GM21619 (cell line): ENCODE results near the gene COX7A1.
"Not testable (repeated sequence)": the region's sequence is repeated elsewhere in the genome, so short reads cannot be mapped to it uniquely, and the experiment has no call there.

Experiments used
- ATAC-seq: cut with Tn5 transposase; IDR thresholded peaks from one replicate; pipeline ENCODE4 v1.9.1; 2021; ENCODE audit not compliant: unreplicated experiment

The COX7A1 gene

GRCh38 chr19:36152352-36153091 is at the start of gene COX7A1:
TSS of gene COX7A1 (minus strand) at chr19:36152447. CDS start at chr19:36152407, 40 bp downstream.
- ATAC-seq: no peak

DNA sequence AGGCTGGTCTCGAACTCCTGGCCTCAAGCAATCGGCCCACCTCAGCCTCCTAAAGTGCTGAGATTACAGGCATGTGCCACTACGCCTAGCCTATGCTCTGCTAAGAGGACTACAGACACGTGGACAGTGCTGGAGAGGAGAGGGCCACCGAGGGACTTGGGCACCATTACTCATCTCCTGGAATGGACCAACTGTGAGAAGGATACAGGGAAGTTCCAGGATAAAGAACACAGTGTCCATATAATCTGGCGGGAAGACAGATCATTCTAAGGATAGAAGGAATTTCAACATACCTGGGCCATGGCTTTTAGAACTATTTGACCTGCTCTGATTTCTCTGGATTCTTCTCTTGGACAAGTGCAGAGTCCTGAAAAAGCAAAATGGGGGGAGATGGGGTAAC is 49.4 kb upstream of the COX7A1 start:
- no peak for ATAC-seq

GRCh38 chr19:36198119-36198518 is 45.9 kb upstream of the COX7A1 start:
- ATAC-seq: no peak

GRCh38 chr19:36196249-36196648 is 44.0 kb upstream of the COX7A1 start:
- no peak for ATAC-seq

GRCh38 chr19:36186722-36187121 is 34.5 kb upstream of the COX7A1 start:
- not testable (repeated sequence) for ATAC-seq

DNA sequence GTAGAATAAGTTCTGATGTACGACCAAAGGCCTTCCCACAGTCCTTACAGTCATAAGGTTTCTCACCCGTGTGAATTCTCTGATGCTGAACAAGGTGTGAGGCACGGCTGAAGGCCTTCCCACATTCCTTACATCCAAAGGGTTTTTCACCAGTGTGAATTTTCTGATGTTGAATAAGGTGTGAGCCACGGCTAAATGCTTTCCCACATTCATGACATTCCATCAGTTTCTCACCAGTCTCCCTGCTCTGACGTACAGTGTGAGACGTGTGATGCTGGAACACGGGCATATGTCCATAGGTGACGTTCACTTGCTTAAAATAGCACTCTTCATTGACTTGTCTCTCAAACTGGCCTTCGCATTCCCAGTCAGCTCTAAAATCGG is 31.0 kb upstream of the COX7A1 start:
- no peak for ATAC-seq

DNA sequence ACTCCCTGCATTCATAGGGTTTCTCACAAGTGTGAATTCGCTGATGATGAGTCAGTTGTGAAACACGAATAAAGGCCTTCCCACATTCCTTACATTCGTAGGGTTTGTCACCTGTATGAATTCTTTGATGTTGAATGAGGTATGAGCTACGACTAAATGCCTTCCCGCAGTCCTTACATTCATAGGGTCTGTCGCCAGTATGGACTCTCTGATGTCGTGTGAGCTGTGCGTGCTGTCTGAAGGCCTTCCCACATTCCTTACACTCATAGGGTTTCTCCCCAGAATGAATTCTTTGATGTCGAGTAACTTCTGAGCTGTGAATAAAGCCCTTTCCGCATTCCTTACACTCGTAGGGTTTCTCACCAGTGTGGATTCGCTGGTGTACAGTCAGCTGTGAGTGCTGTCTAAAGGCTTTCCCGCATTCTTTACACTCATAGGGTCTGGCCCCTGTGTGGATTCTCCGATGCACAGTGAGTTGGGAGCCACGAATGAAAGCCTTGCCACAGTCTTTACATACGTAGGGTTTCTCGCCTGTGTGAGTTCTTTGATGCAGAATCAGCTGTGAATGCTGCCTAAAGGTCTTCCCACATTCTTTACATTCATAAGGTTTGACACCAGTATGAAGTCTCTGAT is 30.5 kb upstream of the COX7A1 start:
- no peak for ATAC-seq

DNA sequence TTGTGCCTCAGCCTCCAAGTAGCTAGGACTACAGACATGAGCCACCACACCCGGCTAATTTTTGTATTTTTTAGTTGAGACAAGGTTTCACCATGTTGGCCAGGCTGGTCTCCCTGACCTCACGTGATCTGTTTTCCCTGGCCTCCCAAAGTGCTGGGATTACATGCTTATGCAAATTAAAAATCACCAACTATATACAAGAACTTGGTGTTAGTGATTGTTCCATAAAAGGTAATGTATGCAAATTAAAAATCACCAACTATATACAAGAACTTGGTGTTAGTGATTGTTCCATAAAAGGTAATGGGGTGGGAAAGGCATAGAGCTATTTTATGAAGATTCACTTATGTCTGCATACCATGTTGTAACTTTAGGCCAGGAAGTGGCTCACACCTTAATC is 26.8 kb upstream of the COX7A1 start:
- not testable (repeated sequence) for ATAC-seq

DNA sequence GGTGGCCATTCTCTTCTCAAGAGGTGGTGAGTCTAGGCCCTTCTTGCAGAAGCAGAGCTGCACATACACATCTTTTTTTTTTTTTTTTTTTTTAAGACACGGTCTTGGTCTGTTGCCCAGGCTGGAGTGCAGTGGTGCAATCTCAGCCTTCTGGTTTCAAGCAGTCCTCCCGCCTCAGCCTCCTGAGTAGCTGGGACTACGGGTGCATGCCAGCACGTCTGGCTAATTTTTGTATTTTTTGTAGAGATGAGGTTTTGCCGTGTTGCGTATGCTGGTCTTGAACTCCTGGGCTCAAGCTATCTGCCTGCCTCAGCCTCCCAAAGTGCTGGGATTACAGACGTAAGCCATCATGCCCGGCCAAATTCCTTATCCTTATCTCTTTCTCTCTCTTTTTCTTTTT is 21.6 kb upstream of the COX7A1 start:
- ATAC-seq: not testable (repeated sequence)

DNA sequence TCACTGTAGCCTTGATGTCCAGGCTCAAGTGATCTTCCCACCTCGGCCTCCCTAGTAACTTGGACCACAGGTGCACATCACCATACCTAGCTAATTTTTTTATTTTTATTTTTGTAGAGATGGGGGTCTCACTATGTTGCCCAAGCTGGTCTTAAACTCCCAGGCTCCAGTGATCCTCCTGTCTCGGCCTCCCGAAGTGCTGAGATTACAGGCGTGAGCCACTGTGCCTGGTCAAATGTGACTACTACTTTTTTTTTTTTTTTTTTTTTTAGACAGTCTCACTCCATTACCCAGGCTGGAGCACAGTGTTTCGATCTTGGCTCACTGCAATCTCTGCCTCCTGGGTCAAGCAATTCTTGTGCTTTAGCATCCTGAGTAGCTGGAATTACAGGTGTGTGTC is 20.6 kb upstream of the COX7A1 start:
- no peak for ATAC-seq

- no peak for ATAC-seq
Measured at GRCh38 chr19:36169084-36169760, 17.0 kb upstream of the COX7A1 start.

GRCh38 chr19:36163813-36164212 is 11.6 kb upstream of the COX7A1 start:
- ATAC-seq: no peak

GRCh38 chr19:36160821-36161596 is 8.8 kb upstream of the COX7A1 start:
- ATAC-seq: no peak

GRCh38 chr19:36153126-36153525 is 879 bp upstream of the COX7A1 start:
- ATAC-seq: no peak

DNA sequence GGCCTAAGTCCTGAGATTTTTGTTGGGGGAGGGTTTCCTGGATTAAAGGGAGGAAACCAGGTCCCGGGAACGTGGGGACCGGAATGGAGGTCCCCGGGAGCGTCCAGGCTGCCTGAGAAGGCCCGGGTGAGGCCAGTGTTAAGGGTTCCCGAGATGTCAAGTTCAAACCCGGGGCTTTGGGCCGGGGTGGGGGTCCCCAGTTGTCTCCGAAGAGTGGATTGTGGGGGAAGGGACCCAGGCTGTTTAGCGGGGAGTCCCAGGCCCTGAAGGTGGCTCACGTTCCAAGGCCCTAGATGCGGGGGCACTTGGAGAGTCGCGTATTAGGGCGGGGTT is 262 bp downstream of the COX7A1 start:
- ATAC-seq: no peak

- no peak for ATAC-seq
Measured at GRCh38 chr19:36151144-36152018, 866 bp downstream of the COX7A1 start.

DNA sequence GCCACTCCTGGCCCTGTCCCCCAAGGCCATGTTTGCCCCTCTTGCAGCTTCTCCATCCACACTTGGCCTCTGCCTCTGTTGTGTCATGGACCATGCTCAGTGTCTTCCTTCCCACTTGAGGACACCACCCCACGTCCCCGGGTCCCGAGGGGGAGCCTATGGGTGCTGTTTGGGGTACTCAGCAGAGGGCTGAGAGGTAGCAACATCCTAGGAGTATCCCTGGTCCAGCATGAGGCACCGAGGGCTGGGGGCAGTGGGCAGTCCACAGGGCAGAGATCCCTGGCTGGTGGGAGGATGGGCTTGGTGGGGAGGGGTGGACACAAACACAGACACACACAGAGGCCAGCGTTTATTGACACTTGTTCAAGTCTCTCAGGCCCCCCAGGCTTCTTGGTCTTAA is 1.7 kb downstream of the COX7A1 start:
- ATAC-seq: no peak

GRCh38 chr19:36149673-36150406 is 2.4 kb downstream of the COX7A1 start:
- no peak for ATAC-seq

GRCh38 chr19:36144624-36145023 is 7.6 kb downstream of the COX7A1 start:
- ATAC-seq: no peak

DNA sequence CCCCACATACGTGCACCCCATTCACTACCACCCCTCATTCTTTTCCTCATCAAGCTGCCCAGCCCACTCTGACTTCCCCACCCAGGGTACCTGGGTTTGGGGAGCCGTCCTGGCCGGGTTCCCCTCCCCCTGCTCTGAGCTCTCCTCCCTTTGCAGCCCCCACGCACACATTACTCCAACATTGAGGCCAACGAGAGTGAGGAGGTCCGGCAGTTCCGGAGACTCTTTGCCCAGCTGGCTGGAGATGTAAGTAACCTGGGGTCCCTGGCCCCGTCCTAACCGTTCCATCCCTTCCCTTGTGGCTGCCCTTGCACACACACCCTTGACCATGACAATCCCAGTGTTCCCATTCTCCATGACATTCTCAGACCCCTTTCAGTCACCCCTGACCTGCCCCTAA is 9.8 kb downstream of the COX7A1 start:
- no peak for ATAC-seq
